Omental fat pad (tissue), 4 donors: ENCODE data around the gene SPAG9. TPM values are rescaled to one million over a fixed set of nuclear protein-coding genes. Genes with fewer than 3 reads are reported as not detected.
"Not testable (repeated sequence)": the region's sequence is repeated elsewhere in the genome, so short reads cannot be mapped to it uniquely, and the experiment has no call there.

ENCODE experiments used
- ATAC-seq: fragments of 150-250 bp; one replicate; pipeline ENCODE4 v1.9.1; 2016; ENCODE audit warnings: mild to moderate bottlenecking, moderate library complexity; ENCODE audit not compliant: low FRiP score
- DNase-seq: peaks from one replicate; pipeline ENCODE4 v3.0.0-alpha.2; 2019; ENCODE audit warnings: low spot score
- CTCF ChIP-seq, 3 donors: fragments of 450-650 bp; IDR thresholded peaks; one replicate each; pipeline ENCODE4 v1.5.1; 2016 to 2017; ENCODE audit warnings: antibody characterized with exemption in 3 of 3, mild to moderate bottlenecking in 3 of 3, moderate library complexity in 2 of 3
- total RNA-seq, 4 donors: library from RNA; depleted of rRNA; stranded (reverse); fragments of >200 nt; gene quantifications; one replicate each; pipeline ENCODE4 v1.1.0, GENCODE V29; 2016

Gene SPAG9
- total RNA-seq, 4 donors from 2014 or later = 117 to 197 (median 138) TPM

GRCh38 chr17:51103050-51103449 is 17.6 kb downstream of the SPAG9 start:
- no peak for ATAC-seq

DNA sequence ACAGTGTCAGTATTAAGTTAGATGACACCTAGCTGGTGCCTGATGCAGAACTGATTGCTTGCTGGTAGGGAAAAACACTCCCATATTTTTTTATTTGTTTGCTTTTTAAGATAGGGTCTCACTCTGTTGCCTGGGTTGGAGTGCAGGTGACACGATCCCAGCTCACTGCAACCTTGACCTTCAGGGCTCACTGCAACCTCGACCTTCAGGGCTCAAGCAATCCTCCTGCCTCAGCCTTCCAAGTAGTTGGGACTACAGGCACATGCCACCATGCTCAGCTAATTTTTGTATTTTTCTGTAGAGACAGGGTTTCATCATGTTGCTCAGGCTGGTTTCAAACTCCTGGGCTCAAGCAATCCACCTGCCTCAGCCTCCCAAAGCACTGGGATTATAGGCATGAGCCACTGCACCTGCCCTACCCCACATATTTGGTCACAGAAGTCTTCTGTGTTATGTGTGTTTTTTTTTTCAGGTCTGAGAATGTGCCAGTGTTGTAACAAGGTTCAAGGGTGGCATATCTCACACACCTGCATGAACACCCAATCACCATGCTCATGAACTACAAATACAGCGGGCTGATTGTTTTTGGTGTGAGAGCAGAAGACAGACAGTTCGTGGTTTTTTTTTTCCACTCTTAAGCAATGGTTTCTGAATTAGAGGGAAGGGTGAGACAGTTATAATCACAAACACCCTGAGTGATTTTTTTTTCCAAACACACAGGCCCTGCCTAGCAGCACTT is 22.8 kb downstream of the SPAG9 start:
- no peak for ATAC-seq
- no peak for DNase-seq
- no peak for TF ChIP-seq CTCF (IDR thresholded peaks at IDR 0.05)

More at GRCh38 chr17:51103050-51103449, 17.6 kb downstream of the SPAG9 start:
- DNase-seq = no peak
- TF ChIP-seq CTCF (IDR thresholded peaks at IDR 0.05) = no peak

DNA sequence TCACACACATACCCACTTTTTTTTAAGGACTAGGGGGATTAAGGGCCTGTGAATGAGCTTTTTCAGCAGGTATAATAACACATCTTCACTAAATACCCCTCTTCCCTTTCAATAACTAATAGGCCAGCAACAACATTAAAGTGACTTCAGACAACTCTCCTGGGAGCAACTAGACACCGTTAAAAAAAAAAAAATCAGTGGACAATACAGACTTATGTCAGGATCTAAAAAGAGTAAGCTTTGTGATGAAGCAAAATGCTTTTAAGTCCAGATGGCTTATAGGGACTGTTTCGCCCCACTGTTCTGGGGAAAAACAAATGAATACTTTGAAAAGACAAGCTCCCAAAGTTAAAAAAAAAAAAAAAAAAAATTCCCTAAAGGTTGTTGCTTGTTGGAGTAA is 29.0 kb downstream of the SPAG9 start:
- TF ChIP-seq CTCF (IDR thresholded peaks at IDR 0.05) = no peak
- ATAC-seq (no peak), DNase-seq (no peak)

DNA sequence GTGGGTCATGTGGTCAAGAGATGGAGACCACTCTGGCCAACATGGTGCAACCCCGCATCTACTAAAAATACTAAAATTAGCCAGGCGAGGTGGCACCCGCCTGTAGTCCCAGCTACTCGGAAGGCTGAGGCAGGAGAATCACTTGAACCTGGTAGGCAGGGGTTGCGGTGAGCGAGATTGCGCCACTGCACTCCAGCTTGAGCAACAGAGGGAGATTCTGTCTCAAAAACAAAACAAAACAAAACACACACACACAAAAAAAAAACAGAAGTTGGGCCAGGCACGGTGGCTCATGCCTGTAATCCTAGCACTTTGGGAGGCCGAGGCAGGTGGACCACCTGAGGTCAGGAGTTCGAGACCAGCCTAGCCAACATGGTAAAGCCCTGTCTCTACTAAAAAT is 31.8 kb downstream of the SPAG9 start:
- not testable (repeated sequence) for DNase-seq, ATAC-seq

DNA sequence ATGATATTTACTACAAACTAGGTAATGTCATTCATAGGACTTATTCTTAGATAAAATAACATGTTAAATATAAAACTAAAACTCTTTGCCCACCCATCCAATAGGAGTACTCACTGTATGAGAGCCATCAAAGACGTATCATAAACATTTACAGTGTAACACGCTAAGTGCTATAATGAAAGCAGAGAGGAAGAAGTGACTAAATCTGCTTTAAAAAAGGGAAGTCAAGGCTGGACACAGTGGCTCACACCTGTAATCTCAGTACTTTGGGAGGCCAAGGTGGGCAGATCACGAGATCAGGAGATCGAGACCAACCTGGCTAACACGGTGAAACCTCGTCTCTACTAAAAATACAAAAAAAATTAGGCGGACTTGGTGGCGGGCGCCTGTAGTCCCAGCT is 32.4 kb downstream of the SPAG9 start:
- no peak for TF ChIP-seq CTCF (IDR thresholded peaks at IDR 0.05)
- no peak for DNase-seq
- ATAC-seq = no peak

DNA sequence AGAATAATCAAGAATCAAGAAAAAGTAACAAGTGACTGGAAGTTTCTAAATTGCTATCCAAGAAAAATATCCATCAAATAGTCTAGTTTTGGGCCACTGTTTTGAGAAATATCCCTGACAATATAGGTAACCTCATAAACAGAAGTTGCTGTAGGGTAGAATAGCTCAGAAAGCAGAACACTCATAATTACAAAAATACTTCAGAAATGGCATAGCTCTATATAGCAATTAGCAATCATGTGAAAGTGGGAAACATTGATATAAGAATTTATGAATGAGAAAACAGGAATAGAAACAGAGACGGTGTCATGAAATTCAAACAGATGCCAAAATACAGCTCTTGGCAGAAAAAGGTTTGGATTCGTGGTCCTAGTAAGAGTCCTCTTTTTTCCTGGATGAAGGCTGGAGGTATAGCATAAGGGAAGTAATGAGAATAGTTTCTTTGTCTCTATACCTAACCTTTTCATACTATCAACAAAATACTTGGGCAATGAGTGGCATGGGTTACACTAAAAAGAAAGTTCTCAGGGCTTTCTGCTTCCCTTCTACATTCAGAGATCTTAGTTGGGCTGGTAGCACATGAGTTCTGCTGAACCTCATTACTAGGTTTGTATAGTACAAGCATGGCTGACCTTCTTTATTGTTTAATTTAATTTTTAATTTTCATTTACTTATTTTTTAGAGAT is 33.5 kb downstream of the SPAG9 start:
- ATAC-seq = no peak
- DNase-seq = no peak
- TF ChIP-seq CTCF (IDR thresholded peaks at IDR 0.05) = no peak

- TF ChIP-seq CTCF (IDR thresholded peaks at IDR 0.05) = no peak
- DNase-seq = no peak
These were observed 35.4 kb downstream of the SPAG9 start for GRCh38 chr17:51085150-51085805.

More at GRCh38 chr17:51085150-51085805, 35.4 kb downstream of the SPAG9 start:
- ATAC-seq = no peak
